ENCODE measurements around the gene TECTA.

DNA sequence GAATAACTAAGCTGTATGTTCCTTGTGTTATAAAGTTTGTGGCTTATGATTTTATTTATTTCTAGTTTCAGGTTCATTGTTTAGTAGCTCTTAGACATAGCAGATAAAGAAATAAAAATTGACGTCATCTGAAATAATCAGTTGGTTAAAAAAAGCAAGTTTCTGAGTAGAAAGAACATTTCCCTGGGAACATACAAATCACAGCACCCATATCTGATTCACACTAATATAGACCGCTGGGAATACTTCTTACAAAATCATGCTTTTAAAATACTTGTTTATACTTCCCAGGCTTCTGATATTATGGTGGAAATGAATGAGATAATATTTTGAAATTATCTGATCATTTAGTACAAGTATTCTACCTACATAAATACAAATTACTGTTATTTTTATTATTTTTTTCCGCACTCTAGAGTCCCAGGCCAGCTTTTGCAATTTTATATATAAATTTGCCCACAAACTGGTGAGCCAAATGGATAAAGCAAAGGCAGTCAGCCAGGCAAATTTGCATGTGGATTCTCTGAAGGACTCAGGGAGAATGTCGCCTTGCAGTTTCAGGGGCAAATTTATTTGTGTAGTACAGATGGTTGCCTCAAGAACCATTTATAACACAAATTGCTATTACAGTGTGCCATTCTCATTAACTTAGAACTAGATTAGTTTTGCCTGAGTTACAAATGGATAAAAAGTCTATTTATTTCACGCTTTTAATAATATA, 128.6 kb downstream of the TECTA start:
- TF ChIP-seq, protein P1, sequence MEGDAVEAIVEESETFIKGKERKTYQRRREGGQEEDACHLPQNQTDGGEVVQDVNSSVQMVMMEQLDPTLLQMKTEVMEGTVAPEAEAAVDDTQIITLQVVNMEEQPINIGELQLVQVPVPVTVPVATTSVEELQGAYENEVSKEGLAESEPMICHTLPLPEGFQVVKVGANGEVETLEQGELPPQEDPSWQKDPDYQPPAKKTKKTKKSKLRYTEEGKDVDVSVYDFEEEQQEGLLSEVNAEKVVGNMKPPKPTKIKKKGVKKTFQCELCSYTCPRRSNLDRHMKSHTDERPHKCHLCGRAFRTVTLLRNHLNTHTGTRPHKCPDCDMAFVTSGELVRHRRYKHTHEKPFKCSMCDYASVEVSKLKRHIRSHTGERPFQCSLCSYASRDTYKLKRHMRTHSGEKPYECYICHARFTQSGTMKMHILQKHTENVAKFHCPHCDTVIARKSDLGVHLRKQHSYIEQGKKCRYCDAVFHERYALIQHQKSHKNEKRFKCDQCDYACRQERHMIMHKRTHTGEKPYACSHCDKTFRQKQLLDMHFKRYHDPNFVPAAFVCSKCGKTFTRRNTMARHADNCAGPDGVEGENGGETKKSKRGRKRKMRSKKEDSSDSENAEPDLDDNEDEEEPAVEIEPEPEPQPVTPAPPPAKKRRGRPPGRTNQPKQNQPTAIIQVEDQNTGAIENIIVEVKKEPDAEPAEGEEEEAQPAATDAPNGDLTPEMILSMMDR (IDR thresholded peaks at IDR 0.05; ENCODE audit: insufficient read depth, low read depth, low read length) = no peak
- TF ChIP-seq EZH2 (IDR thresholded peaks at IDR 0.05; ENCODE audit: insufficient read depth, low read length) = no peak

All from astrocyte (in vitro differentiated cells and primary cell).